Measurements from ENCODE around the gene GABRG3. TPM values are rescaled to one million over a fixed set of nuclear protein-coding genes. Genes with fewer than 3 reads are reported as not detected.

GABRG3 gene
- total and polyA plus RNA-seq, 2 of the 4 experiments (the other 2 are of a cell fraction): not detected

DNA sequence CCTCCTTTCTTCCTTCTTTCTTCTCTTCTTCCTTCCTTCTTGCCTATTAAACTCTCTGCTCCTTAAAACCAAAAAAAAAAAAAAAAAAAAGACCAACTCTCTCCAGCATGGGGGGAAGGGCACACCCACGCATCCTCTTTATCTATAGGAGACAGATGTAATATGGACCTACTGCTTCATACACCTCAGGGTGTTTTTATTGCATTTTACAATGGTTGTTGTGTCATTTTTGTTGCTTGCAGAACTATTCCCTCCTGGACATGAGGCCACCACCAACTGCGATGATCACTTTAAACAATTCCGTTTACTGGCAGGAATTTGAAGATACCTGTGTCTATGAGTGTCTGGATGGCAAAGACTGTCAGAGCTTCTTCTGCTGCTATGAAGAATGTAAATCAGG lies 561.4 kb downstream of the GABRG3 start:
- Histone ChIP-seq H2BK120ac (ENCODE audit: low read depth, low read length) (no peak overlapping the region), H2AK5ac (ENCODE audit: low read depth, low read length) (no peak overlapping the region), H4K8ac (ENCODE audit: low read depth in 2 of 2, low read length in 2 of 2) (no peak overlapping the region), H3K23ac (ENCODE audit: low read depth, low read length) (no peak overlapping the region), H3K4me1 (ENCODE audit: control insufficient read depth, insufficient read depth, low read length) (no peaks in the 10 kb centered on the region), H3K36me3 (ENCODE audit: control insufficient read depth, insufficient read depth, low read length) (no peaks in the 10 kb centered on the region), H3K79me1 (ENCODE audit: low read depth in 1 of 2, low read length in 2 of 2) (no peaks in the 10 kb centered on the region), H3K9me3 (ENCODE audit: control insufficient read depth, insufficient read depth, low read length) (peaks cover 18% of the 10 kb centered on the region), H4K5ac (ENCODE audit: low read depth, low read length) (no peak overlapping the region), H3K4me3 (ENCODE audit: insufficient read depth, low read depth, low read length) (no peak overlapping the region), H3K9ac (ENCODE audit: low read depth, low read length) (no peak overlapping the region), H4K20me1 (ENCODE audit: insufficient read depth, low read length) (no peaks in the 10 kb centered on the region), H3K27me3 (ENCODE audit: control insufficient read depth, insufficient read depth, low read length) (no peaks in the 10 kb centered on the region), H2BK5ac (ENCODE audit: low read depth, low read length, poor library complexity, severe bottlenecking) (no peak overlapping the region), H3K14ac (replicated peaks; ENCODE audit: low read depth, low read length) (no peak overlapping the region), H2BK15ac (ENCODE audit: low read depth, low read length) (no peak overlapping the region), H2AFZ (replicated peaks; ENCODE audit: low read length, poor library complexity) (no peak overlapping the region), H4K91ac (ENCODE audit: insufficient read depth, low read depth, low read length) (no peak overlapping the region), H3K56ac (ENCODE audit: extremely low read depth, insufficient read depth, low read length) (no peak overlapping the region), H3K18ac (ENCODE audit: low read depth, low read length) (no peak overlapping the region), H3K4me2 (ENCODE audit: low read depth, low read length) (no peak overlapping the region), H2BK20ac (ENCODE audit: low read depth, low read length) (no peak overlapping the region), H3K27ac (ENCODE audit: insufficient read depth, low read length) (no peak overlapping the region), H3K4ac (ENCODE audit: low read depth, low read length) (no peak overlapping the region), H2AK9ac (replicated peaks; ENCODE audit: low read depth, low read length, poor library complexity) (no peak overlapping the region), H3K9me1 (ENCODE audit: insufficient read depth, low read length) (no peaks in the 10 kb centered on the region)
- BruUV-seq (replicated peaks): no TSS peak
- no CpG with 5 or more reads among the region's 3 CpGs for WGBS, 2 experiments (ENCODE audit: extremely low coverage in 2 of 2, insufficient read length in 1 of 2)
- DNase-seq (no peak), ATAC-seq (ENCODE audit: low read depth) (no peak)
- TF ChIP-seq SMC3 (IDR thresholded peaks at IDR 0.05; ENCODE audit: low read depth, low read length) (no peak), MAZ (IDR thresholded peaks at IDR 0.05; ENCODE audit: borderline replicate concordance, low read depth, low read length) (no peak), MXI1 (IDR thresholded peaks at IDR 0.05; ENCODE audit: borderline replicate concordance, low read depth, low read length) (no peak), POLR2A (IDR thresholded peaks at IDR 0.05; ENCODE audit: low read depth, low read length) (no peak), RFX5 (IDR thresholded peaks at IDR 0.05; ENCODE audit: low read depth, low read length) (no peak), MAFK (IDR thresholded peaks at IDR 0.05; ENCODE audit: low read depth, low read length) (no peak), FOS (IDR thresholded peaks at IDR 0.05; ENCODE audit: low read depth, low read length) (no peak), CEBPB (IDR thresholded peaks at IDR 0.05; ENCODE audit: low read depth, low read length) (no peak), RAD21 (IDR thresholded peaks at IDR 0.05; ENCODE audit: low read length) (no peak), RCOR1 (IDR thresholded peaks at IDR 0.05; ENCODE audit: insufficient replicate concordance, low read length) (no peak), CHD1 (IDR thresholded peaks at IDR 0.05; ENCODE audit: low read depth, low read length) (no peak), NFE2L2 (IDR thresholded peaks at IDR 0.05; ENCODE audit: low read depth, low read length) (no peak), BHLHE40 (IDR thresholded peaks at IDR 0.05; ENCODE audit: low read depth, low read length) (no peak)
- TF ChIP-seq, protein P1, sequence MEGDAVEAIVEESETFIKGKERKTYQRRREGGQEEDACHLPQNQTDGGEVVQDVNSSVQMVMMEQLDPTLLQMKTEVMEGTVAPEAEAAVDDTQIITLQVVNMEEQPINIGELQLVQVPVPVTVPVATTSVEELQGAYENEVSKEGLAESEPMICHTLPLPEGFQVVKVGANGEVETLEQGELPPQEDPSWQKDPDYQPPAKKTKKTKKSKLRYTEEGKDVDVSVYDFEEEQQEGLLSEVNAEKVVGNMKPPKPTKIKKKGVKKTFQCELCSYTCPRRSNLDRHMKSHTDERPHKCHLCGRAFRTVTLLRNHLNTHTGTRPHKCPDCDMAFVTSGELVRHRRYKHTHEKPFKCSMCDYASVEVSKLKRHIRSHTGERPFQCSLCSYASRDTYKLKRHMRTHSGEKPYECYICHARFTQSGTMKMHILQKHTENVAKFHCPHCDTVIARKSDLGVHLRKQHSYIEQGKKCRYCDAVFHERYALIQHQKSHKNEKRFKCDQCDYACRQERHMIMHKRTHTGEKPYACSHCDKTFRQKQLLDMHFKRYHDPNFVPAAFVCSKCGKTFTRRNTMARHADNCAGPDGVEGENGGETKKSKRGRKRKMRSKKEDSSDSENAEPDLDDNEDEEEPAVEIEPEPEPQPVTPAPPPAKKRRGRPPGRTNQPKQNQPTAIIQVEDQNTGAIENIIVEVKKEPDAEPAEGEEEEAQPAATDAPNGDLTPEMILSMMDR (conservative IDR thresholded peaks at IDR 0.05; ENCODE audit: low read depth, low read length): no peak
- TF ChIP-seq, protein P2, sequence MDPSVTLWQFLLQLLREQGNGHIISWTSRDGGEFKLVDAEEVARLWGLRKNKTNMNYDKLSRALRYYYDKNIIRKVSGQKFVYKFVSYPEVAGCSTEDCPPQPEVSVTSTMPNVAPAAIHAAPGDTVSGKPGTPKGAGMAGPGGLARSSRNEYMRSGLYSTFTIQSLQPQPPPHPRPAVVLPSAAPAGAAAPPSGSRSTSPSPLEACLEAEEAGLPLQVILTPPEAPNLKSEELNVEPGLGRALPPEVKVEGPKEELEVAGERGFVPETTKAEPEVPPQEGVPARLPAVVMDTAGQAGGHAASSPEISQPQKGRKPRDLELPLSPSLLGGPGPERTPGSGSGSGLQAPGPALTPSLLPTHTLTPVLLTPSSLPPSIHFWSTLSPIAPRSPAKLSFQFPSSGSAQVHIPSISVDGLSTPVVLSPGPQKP (IDR thresholded peaks at IDR 0.05; ENCODE audit: borderline replicate concordance, low read depth, low read length): no peak
- TF ChIP-seq, protein P3, sequence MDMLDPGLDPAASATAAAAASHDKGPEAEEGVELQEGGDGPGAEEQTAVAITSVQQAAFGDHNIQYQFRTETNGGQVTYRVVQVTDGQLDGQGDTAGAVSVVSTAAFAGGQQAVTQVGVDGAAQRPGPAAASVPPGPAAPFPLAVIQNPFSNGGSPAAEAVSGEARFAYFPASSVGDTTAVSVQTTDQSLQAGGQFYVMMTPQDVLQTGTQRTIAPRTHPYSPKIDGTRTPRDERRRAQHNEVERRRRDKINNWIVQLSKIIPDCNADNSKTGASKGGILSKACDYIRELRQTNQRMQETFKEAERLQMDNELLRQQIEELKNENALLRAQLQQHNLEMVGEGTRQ (IDR thresholded peaks at IDR 0.05; ENCODE audit: low read depth, low read length): no peak
- in situ Hi-C loops (cut with MboI; ENCODE audit: low sequenced_read_pairs): no loop called here
- ChIA-PET POLR2A (ENCODE audit: unreplicated experiment) (no interaction called here), CTCF (no interaction called here)
- dilution Hi-C loops (cut with HindIII; ENCODE audit: low sequenced_read_pairs, unreplicated experiment): no loop called here
- intact Hi-C loops (cut with micrococcal nuclease): no loop called here

Measured in IMR-90 (cell line).